H1 (cell line): Measurements from ENCODE around the gene HPS5. TPM values are rescaled to one million over a fixed set of nuclear protein-coding genes. Genes with fewer than 3 reads are reported as not detected.

Experiments
- CTCF ChIA-PET: fragments of 300-600 bp; sonication (Branson Sonifier 250); formaldehyde crosslinking; loops from one replicate; lab custom pipeline; 2021; ENCODE audit not compliant: partially characterized antibody; lab: Charles Lee
- POLR2A ChIA-PET: fragments of 300-600 bp; sonication (Branson Sonifier 250); formaldehyde crosslinking; loops from one replicate; lab custom pipeline; 2021; ENCODE audit warnings: inconsistent platforms; ENCODE audit not compliant: partially characterized antibody; lab: Charles Lee
- DNase-seq, 2 experiments: peaks; one replicate each; pipeline versions ENCODE4 v3.0.0 to v3.0.0-alpha.2; 2010 to 2022; ENCODE audit warnings: low spot score in 2 of 2, low read depth in 1 of 2, mixed read lengths in 1 of 2
- FAIRE-seq: peaks from 2 replicates; lab custom pipeline; 2011; peaks lifted over from hg19 to GRCh38; lab: Jason Lieb, UNC
- H2AFZ ChIP-seq: 2 replicates; pipeline ENCODE4 v1.8.1; 2012; ENCODE audit warnings: low read length, inconsistent platforms
- H2AK5ac ChIP-seq: 2 replicates; pipeline ENCODE4 v1.6.1; 2013; ENCODE audit warnings: low read depth, low read length
- H2BK120ac ChIP-seq: replicated peaks from 2 replicates; pipeline ENCODE3; 2013; ENCODE audit warnings: low read depth, low read length, inconsistent platforms
- H2BK12ac ChIP-seq: 2 replicates; pipeline ENCODE4 v1.6.1; 2013; ENCODE audit warnings: low read depth, low read length
- H2BK15ac ChIP-seq: 2 replicates; pipeline ENCODE4 v1.6.1; 2013; ENCODE audit warnings: low read length
- H2BK20ac ChIP-seq: 2 replicates; pipeline ENCODE4 v1.6.1; 2013; ENCODE audit warnings: low read length
- H2BK5ac ChIP-seq: 2 replicates; pipeline ENCODE4 v1.6.1; 2013; ENCODE audit warnings: low read depth, low read length
- H3K14ac ChIP-seq: 2 replicates; pipeline ENCODE4 v1.6.1; 2013; ENCODE audit warnings: inconsistent platforms; ENCODE audit not compliant: insufficient read length
- H3K18ac ChIP-seq: 2 replicates; pipeline ENCODE4 v1.6.1; 2013; ENCODE audit warnings: low read length; ENCODE audit errors: extremely low read depth
- H3K23ac ChIP-seq: 2 replicates; pipeline ENCODE4 v1.6.1; 2013; ENCODE audit warnings: inconsistent platforms; ENCODE audit not compliant: insufficient read length
- H3K23me2 ChIP-seq: 2 replicates; pipeline ENCODE4 v1.6.1; 2013; ENCODE audit warnings: low read depth, low read length
- H3K27ac ChIP-seq: 2 replicates; pipeline ENCODE4 v1.6.1; 2011; ENCODE audit warnings: low read depth, low read length, inconsistent platforms
- H3K27me3 ChIP-seq, 4 experiments: replicated peaks in 1 of 4; 1 replicate in 1 of 4; 2 replicates in 3 of 4; pipeline versions ENCODE4 v1.6.1 to v1.8.1; 2011 to 2013; ENCODE audit warnings: low read length in 3 of 4, mild to moderate bottlenecking in 3 of 4, inconsistent platforms in 2 of 4, mixed read lengths in 2 of 4, moderate library complexity in 1 of 4; ENCODE audit not compliant: control insufficient read depth in 3 of 4, insufficient read depth in 3 of 4; ENCODE audit errors: extremely low read depth in 1 of 4
- H3K36me3 ChIP-seq, 4 experiments: 2 replicates each; pipeline versions ENCODE4 v1.6.1 to v1.8.1; 2011 to 2013; ENCODE audit warnings: mild to moderate bottlenecking in 4 of 4, low read length in 3 of 4, moderate library complexity in 2 of 4, control low read depth in 1 of 4, inconsistent platforms in 1 of 4; ENCODE audit not compliant: insufficient read depth in 4 of 4, control insufficient read depth in 2 of 4
- H3K4ac ChIP-seq: replicated peaks from 2 replicates; pipeline ENCODE3; 2013; ENCODE audit warnings: low read length, low read depth, mixed read lengths, inconsistent platforms; ENCODE audit not compliant: insufficient read length
- H3K4me1 ChIP-seq, 4 experiments: replicated peaks in 1 of 4; 1 replicate in 1 of 4; 2 replicates in 3 of 4; pipeline versions ENCODE4 v1.6.1 to v1.8.1; 2011 to 2013; ENCODE audit warnings: low read length in 3 of 4, inconsistent platforms in 2 of 4, mixed read lengths in 1 of 4; ENCODE audit not compliant: insufficient read depth in 4 of 4, control insufficient read depth in 3 of 4
- H3K4me2 ChIP-seq, 2 experiments: 2 replicates each; pipeline versions ENCODE4 v1.6.1 to v1.8.1; 2011 to 2013; ENCODE audit warnings: low read depth in 2 of 2, low read length in 2 of 2, control low read depth in 1 of 2, inconsistent platforms in 1 of 2, mild to moderate bottlenecking in 1 of 2; ENCODE audit not compliant: insufficient read depth in 1 of 2
- H3K4me3 ChIP-seq, 4 experiments: fragments of 200-600, 300-600 bp in 1 of 4; sonication (generic), shearing (Covaris generic), sonication (Bioruptor Twin) in 1 of 4; 2 replicates each; pipeline versions ENCODE4 v1.5.1 to v1.8.1; 2011 to 2016; ENCODE audit warnings: low read length in 4 of 4, low read depth in 3 of 4, control low read depth in 2 of 4, inconsistent platforms in 2 of 4, mild to moderate bottlenecking in 2 of 4, mixed read lengths in 1 of 4, moderate library complexity in 1 of 4; ENCODE audit not compliant: insufficient read depth in 2 of 4; ENCODE audit errors: extremely low read depth in 1 of 4
- H3K56ac ChIP-seq: replicated peaks from 2 replicates; pipeline ENCODE3; 2013; ENCODE audit warnings: low read depth, mild to moderate bottlenecking, mixed read lengths, low read length, inconsistent platforms; ENCODE audit not compliant: insufficient read length
- H3K79me1 ChIP-seq: 2 replicates; pipeline ENCODE4 v1.6.1; 2013; ENCODE audit warnings: low read depth, low read length, control low read depth
- H3K79me2 ChIP-seq, 2 experiments: 2 replicates each; pipeline versions ENCODE4 v1.6.1 to v1.8.1; 2012 to 2013; ENCODE audit warnings: low read length in 2 of 2, mild to moderate bottlenecking in 2 of 2, inconsistent platforms in 1 of 2; ENCODE audit not compliant: insufficient read depth in 2 of 2, control insufficient read depth in 1 of 2
- H3K9ac ChIP-seq, 4 experiments: replicated peaks in 1 of 4; 1 replicate in 1 of 4; 2 replicates in 3 of 4; pipeline versions ENCODE4 v1.6.1 to v1.8.1; 2011 to 2013; ENCODE audit warnings: low read depth in 3 of 4, low read length in 3 of 4, control low read depth in 2 of 4, mild to moderate bottlenecking in 2 of 4, moderate library complexity in 2 of 4, inconsistent platforms in 1 of 4; ENCODE audit errors: extremely low read depth in 1 of 4
- H3K9me3 ChIP-seq, 2 experiments: 2 replicates each; pipeline versions ENCODE4 v1.6.1 to v1.8.1; 2012 to 2013; ENCODE audit warnings: mild to moderate bottlenecking in 2 of 2, moderate library complexity in 2 of 2, control low read depth in 1 of 2, inconsistent platforms in 1 of 2, low read depth in 1 of 2, low read length in 1 of 2, mixed read lengths in 1 of 2; ENCODE audit not compliant: insufficient read depth in 2 of 2
- H4K20me1 ChIP-seq, 2 experiments: replicated peaks in 1 of 2; 2 replicates each; pipeline versions ENCODE3 to v1.8.1; 2011 to 2013; ENCODE audit warnings: inconsistent platforms in 2 of 2, low read length in 2 of 2, mild to moderate bottlenecking in 1 of 2; ENCODE audit not compliant: insufficient read depth in 2 of 2, control insufficient read depth in 1 of 2
- H4K5ac ChIP-seq: 2 replicates; pipeline ENCODE4 v1.6.1; 2013; ENCODE audit warnings: low read length, low read depth, mixed read lengths, inconsistent platforms; ENCODE audit not compliant: insufficient read length
- H4K8ac ChIP-seq: 2 replicates; pipeline ENCODE4 v1.8.0; 2013; ENCODE audit warnings: mild to moderate bottlenecking, moderate library complexity, low read length, inconsistent platforms; ENCODE audit not compliant: insufficient read depth; ENCODE audit errors: extremely low read depth
- H4K91ac ChIP-seq: replicated peaks from 2 replicates; pipeline ENCODE3; 2013; ENCODE audit warnings: low read length, mixed read lengths, inconsistent platforms; ENCODE audit not compliant: insufficient read length
- EGR1 ChIP-seq: IDR thresholded peaks from 2 replicates; pipeline ENCODE4 v1.6.1; 2011; ENCODE audit warnings: low read depth, low read length, borderline replicate concordance
- FOSL1 ChIP-seq: IDR thresholded peaks from 2 replicates; pipeline ENCODE4 v1.6.1; 2011; ENCODE audit warnings: mild to moderate bottlenecking, low read depth, low read length, moderate library complexity; ENCODE audit not compliant: insufficient read depth
- WGBS, 2 experiments: shearing (Covaris generic) in 1 of 2; methylation state at CpG; one replicate each; pipeline versions ENCODE4 v1.1.6 to v1.1.7; 2013 to 2015; ENCODE audit warnings: low lambda C conversion rate in 2 of 2, mixed read lengths in 2 of 2, inconsistent platforms in 1 of 2, low coverage in 1 of 2, missing lambda C conversion rate in 1 of 2; ENCODE audit not compliant: insufficient replicate concordance in 2 of 2, insufficient coverage in 1 of 2, insufficient read length in 1 of 2; ENCODE audit errors: extremely low coverage in 1 of 2, missing lambda C conversion rate in 1 of 2; 5-methylcytosine and 5-hydroxymethylcytosine counted together
- polyA plus RNA-seq, 7 experiments: library from polyadenylated mRNA; depleted of rRNA in 3 of 7; stranded (reverse) in 5 of 7; unstranded in 2 of 7; fragments of >200 nt in 5 of 7; fragments of 200-250 nt in 2 of 7; gene quantifications; 1 replicate in 5 of 7; 2 replicates in 1 of 7; 4 replicates in 1 of 7; pipeline versions ENCODE4 v1.2.1 to v1.2.3, GENCODE V29; 2011 to 2013; ENCODE audit warnings: missing spikeins in 2 of 7, mixed read lengths in 2 of 7
- total RNA-seq: library from RNA; stranded (reverse); fragmentation: NEBNext Ultra II Directional; extraction: Animal tissue kit (Norgen Biotek cat#: 25700); gene quantifications from 2 replicates; pipeline ENCODE4 v1.2.1, GENCODE V29; 2021

HPS5 gene
- total and polyA plus RNA-seq, 2 of the 8 experiments (the other 6 are each of a cell fraction or from before 2014, with no cell fraction given), result 5.0 to 18.5 TPM

DNA sequence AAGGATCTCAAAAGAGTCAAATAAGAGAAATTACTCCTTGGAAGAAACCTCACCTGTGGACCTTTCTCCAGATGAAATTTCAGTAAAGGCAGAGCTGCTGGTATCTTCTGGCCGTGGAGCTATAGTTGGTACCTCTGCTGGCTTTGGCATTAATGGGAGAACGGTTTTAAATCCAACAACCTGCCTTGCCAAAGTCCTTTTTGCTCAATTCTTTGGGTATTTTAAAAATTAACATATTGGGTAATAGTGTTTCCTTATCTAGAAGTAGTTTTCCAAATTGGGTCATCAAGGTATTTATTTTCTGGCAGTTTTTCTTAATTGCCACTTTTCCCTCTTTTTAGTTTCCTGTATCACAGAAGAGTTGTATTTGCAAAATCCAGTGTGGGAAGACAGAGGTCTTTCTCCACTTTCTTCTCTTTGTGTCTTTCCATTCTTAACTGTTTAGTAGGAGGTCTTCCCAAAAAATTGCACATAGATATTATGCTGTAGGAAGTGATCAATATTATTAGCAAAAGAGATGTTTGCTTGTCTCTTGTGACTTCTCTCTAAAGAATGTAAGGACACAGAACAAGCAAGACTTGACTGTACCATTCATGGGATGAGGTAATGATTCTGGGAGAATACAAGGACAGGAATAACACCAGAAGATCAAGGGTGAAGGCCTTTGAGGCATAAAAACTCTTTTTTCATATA lies 85.1 kb downstream of the HPS5 start, which contains the start of gene SAA4:
Gene SAA4 (minus strand): TSS at position 139 of the 693 bp plus-strand sequence. CDS start 876 bp downstream, outside the sequence.
- no peaks in the 10 kb centered on the region for H3K23me2 ChIP-seq
- no peak within 1 kb of the TSS for H2AK5ac ChIP-seq
- H2AFZ ChIP-seq, result no peak within 1 kb of the TSS
- H3K4ac ChIP-seq, result no peak within 1 kb of the TSS
- 89% methylated on average over 2 of the region's 2 CpGs; no CpG with 5 or more reads in 1 of the 2 experiments for WGBS, 2 experiments
- H2BK5ac ChIP-seq, result no peak within 1 kb of the TSS
- no peak for FAIRE-seq
- no peak within 1 kb of the TSS for H3K27ac ChIP-seq
- ChIA-PET CTCF (interaction anchor here (0.9 kb wide), 1 partner anchor 13 kb away, joined by 3 read pairs; no protein-coding TSS in a partner anchor), POLR2A (no interaction called here)
- no peaks in the 10 kb centered on the region for H3K79me1 ChIP-seq
- no peak within 1 kb of the TSS for H3K14ac ChIP-seq
- no peak within 1 kb of the TSS for H3K9ac ChIP-seq
- H3K18ac ChIP-seq, result no peak within 1 kb of the TSS
- H2BK15ac ChIP-seq, result no peak within 1 kb of the TSS
- no peak within 1 kb of the TSS for H3K56ac ChIP-seq
- no peak within 1 kb of the TSS for H4K91ac ChIP-seq
- no peak within 1 kb of the TSS for H2BK20ac ChIP-seq
- no peaks in the 10 kb centered on the region for H3K9me3 ChIP-seq
- no peaks in the 10 kb centered on the region for H3K79me2 ChIP-seq
- H4K8ac ChIP-seq, result no peak within 1 kb of the TSS
- H3K23ac ChIP-seq, result no peak within 1 kb of the TSS
- H2BK12ac ChIP-seq, result no peak within 1 kb of the TSS
- H4K20me1 ChIP-seq, result no peaks in the 10 kb centered on the region
- no peak within 1 kb of the TSS for H3K4me3 ChIP-seq
- no peaks in the 10 kb centered on the region for H3K4me1 ChIP-seq
- no peak within 1 kb of the TSS for H3K4me2 ChIP-seq
- DNase-seq, result no peak
- TF ChIP-seq FOSL1 (no peak), EGR1 (no peak)
- no peaks in the 10 kb centered on the region for H3K36me3 ChIP-seq
- H2BK120ac ChIP-seq, result no peak within 1 kb of the TSS
- no peak within 1 kb of the TSS for H4K5ac ChIP-seq
- no peaks in the 10 kb centered on the region; a peak in 1 of 7 replicates for H3K27me3 ChIP-seq
